GM19324 (cell line): Measurements from ENCODE around the gene DOCK10.

ENCODE experiments used
- ATAC-seq: cut with Tn5 transposase; IDR thresholded peaks from one replicate; pipeline ENCODE4 v1.9.1; 2021; ENCODE audit warnings: mild to moderate bottlenecking, moderate library complexity; ENCODE audit not compliant: unreplicated experiment, low FRiP score

Gene DOCK10

DNA sequence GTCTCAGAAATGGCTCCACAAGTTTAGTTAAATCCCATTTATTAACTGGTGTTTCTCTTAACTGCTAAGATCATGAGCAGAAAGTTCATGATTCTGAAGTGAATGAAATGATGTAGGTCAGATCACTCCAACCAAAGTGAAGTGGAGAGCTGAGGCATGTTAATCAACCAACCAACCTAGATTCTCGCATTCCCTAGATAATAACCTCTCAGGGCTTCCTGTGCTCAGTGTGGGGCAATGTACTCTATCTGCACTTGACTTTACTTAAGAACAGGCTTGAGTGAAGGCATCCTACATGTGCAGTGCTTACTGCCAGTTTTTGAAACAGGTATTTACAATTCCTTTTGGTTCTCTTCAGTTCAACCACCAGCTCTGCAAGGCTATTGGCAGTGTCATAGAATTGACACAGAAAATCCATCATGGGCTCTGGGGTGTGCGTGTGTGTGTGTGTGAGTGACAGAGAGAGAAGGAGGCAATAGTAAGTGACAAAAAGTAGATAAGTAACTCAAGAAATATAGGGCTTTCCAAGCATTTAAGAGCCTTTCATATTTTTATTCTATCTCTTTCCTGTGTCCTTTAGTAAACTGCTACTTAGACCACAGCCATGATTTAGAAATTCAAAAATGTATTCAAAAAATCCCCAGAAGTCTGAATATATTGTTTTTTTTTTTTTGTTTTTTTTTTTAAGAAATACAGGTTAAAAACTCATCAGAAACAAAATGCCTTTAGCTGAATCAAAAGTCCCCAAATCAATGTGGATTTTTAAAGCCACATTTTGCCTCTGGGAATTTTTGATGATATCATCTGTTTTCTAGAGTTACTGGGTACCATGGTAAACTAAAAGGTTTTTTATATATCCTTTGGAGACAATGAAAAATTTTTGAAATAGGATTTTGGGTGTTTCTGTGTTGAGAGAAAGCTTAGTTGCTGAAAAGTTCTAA, 28.6 kb downstream of the DOCK10 start:
- no peak for ATAC-seq

DNA sequence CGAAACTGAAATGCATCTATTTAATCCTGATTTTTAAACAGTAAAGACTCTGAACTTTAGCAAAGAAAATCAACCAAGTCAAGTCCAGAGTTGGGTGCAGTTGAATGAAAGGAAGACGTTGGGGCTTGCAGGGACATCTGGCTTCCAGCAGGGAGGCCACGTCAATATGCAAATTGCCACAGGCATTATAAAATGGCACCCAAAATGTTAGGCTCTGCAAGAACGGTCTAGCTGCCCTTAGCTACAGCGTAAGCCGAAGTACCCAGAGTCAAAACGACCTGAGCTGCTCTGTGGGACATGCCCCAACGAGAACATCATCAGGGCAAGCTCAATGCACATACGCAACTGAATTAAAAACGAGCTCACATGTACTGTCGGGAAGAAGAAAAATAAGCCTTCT, 30.7 kb downstream of the DOCK10 start:
- no peak for ATAC-seq

DNA sequence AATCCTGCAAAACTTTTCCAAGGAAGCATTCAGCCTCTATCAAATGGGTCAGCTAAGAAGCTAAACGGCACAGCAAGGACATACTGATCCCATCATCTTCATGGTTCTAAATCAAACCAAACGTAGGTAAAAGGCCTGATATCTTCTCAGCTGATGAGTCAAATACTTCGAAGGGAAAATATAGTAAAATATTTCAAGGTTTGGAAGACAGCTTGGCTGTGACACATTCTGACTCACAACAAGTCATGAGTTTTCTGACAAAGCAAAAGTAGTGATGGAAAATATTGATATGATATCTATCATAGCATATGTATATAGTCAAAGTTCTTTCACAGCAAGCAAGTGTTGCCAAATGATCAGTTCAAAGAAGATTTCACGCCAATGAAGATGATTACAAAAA, 31.5 kb downstream of the DOCK10 start:
- no peak for ATAC-seq

DNA sequence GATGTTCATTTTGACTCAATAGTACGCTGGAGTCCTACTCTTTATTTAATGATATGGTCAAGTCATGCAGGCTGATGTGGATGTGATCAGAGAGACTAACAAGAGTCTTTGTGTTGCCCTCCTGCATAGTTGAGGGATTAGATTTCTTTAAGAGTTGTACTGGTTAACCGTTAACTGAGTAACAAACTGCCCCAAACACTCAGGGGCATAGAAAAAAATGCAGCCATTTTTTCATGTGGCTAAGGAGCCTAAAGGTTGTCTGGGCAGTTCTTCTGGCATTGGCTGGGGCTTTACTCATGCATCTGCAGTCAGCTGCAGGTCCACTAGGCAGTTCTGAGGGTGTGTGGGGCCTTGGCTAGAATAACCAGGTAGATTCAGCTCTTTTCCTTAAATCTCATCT, 32.5 kb downstream of the DOCK10 start:
- no peak for ATAC-seq

DNA sequence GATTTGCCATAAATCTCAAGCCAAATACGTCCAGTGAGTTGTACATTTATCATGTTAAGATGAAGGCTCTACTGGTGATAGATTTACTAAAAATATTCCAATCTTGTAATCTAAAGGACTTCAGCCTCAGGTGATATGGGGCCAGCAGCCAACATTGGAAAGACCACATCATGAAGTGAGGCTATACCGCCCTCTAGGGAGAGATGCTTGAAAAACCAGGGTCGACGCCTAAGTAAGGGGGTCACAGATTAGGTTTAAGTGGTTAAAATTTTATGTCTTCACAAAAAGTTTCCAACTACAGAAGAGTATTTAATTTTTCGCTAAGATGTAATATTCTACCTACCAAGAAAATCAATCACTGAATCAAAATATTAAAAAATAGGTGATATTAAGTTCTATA, 33.3 kb downstream of the DOCK10 start:
- ATAC-seq: no peak

DNA sequence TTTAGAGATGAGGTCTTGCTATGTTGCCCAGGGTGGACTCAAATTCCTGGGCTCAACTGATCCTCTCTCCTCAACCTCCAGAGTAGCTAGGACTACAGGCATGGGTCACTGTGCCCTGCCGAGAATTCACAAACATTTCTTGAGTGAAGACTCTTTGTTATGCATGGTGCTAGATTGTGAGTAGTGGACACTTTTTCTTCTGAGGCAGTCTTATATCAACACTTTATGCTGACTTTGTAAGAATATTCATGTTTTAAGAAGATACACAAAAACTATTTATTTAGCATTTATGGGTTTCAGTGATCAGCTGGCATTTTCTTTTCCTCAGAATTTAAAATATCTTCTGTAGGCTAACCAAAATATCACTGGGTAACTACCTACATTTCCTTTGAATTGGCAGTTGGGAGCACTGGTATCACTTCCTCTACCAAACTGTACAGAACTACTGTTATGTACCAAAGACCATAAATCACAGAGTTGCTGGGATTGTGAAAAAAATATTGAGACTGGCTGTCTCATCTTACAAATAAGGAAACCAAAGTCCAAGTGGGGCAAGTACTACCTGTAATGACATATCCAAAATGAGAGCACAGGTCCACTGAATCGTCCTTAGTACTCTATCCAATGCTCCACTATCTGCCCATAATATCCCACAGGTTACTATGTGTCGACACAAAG, 34.0 kb downstream of the DOCK10 start:
- no peak for ATAC-seq

DNA sequence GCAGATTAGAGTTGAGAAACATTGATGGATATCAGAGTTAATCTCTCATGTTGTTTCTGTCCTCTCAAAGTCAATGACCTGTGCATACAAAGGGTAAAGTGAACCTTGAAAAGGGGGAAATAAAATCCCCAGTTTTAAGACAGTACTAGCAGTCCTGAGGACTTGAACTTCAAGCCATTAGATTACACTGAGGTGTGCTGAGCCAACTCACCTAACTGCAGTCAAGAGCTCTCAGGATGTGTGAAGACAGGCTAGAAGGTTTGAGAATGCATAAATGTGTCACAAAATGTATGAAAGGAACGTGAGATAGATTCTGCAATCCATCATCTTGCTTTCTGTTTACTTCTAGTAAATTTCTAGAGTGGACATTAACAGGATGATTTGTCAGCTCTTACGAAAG, 35.5 kb downstream of the DOCK10 start:
- ATAC-seq: no peak

DNA sequence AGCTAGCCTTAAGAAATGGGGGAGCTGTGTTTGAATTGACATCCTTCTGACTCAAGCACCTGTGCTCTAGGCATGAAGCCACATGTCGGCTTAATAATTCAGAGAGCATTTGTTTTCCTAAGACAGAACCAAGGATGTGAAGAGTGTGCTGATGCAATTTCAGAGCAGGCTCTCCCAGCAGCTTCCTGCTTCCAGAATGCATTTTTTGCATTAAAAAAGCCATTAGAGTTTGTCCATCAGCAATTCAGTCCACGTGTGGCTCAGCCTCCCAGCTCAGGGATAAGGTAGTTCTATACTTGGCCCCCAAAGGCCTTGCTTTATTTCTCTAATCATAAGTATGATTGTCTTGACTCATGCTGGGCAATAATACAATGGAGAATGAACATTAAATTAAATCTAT, 37.7 kb downstream of the DOCK10 start:
- no peak for ATAC-seq

DNA sequence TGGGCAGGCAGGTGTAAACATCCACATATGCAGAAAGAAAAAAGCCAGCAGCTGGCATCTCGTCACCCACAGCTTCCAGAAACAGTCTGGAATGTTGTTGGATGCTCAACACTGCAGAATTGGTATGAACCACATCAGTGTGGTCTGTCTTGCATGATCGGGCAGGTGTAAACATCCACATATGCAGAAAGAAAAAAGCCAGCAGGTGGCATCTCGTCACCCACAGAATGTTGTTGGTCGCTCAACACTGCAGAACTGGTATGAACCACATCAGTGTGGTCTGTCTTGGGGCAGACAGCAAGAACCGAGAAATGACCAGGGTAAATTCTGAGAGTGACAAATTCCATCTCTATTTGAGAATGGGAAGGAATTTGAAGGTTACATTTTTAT, 39.6 kb downstream of the DOCK10 start:
- ATAC-seq: peak; percentile 89

DNA sequence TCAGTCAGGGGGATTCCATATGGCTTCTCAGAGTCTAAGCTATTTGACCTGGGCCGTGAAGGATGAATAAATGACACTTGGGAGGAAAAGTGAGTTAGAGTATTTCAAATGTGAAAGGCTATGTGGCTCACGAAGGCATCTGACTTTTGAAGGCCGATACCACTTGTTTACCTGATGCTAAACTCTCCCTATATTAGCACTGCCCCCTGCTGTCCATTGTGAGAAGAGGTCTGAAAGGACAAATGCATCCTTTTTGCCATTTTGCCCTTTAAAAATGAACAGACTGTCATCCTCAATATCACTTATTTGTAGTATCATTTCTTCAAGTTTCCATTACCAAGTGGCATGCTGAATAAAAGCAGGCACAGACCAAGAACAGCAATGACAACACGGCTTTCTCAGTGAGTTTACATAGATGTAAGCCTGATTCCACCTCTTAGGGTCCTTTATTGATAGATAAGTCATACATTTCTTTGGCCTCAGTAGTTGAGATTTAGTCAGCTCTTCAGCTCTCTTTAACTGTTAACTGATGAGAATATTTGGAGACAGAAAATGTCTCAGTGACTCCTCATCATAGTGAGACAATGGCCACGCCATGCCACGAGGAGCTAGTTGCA, 40.1 kb downstream of the DOCK10 start:
- peak; percentile 46 for ATAC-seq

DNA sequence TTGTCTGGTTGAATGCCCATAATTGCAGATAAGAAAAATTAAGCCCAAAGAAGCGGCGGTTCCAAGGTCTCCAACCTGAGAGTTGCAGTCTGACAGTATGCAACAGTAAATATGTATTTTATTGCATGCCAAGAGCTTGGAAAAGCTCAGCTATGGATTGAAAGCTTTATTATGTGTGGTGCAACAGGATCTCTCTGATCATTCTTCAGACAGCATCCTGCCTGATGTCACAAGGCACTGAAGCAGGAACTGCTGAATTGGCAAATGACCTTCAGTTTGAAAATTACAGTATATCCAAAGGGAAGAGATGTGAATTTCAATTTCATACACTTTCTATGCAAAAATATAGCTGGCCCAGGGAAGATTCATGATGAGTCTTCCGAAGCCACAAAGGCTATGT, 42.5 kb downstream of the DOCK10 start:
- no peak for ATAC-seq

DNA sequence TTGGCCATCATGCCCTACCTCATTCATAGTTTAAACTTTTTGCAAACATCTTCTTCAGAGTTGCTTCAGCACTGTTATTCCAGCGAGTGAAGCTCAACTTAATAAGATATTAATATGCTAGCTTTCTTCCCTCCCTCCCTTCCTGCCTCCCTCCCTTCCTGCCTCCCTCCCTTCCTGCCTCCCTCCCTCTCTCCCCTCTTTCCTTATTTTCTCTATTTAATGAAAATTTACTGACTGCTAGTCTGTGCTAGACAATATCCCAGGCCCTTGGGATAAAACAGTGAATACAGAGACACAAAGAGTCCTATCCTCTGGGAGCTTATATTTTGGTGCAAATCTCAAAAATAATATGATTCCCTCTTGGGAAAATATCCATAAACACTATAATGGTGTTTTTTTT, 42.9 kb downstream of the DOCK10 start:
- ATAC-seq: no peak

DNA sequence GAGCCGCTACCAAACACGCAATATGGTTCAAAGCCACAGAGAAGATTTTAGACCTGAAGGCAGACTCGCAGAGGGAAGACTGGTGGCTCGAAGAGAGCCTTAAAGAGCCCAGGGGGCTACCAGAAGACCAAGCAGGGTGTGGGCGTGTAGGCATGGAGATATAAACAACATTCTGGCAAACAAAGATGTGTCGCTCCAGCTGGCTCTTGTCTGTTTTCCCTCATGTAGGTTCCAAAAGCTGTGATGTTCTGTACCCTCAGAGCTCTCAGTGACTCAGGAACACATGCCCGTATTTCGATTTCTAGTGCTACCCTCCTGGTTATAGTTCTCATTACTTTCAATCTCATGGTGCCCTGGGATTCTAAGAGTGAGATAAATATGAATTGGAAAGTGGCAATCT, 44.5 kb downstream of the DOCK10 start:
- ATAC-seq: no peak

DNA sequence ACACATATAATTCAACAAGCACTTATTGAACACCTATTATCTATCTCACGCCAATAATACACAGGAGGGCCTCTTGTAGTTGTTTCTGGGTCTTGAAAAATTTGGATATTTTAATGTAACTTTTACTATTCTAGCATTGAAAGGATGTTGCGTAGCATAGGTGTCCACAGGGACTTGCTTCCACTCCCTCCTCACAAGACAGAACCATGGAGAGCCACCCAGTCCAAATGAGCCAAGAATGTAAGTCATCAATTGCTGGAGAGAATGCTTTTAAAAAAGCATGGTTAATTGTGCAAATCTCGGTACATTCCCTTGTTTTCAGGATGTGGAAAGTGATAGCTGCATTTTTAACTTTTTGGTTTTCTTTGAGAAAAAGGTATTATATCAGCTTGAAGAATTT, 46.8 kb downstream of the DOCK10 start:
- no peak for ATAC-seq

DNA sequence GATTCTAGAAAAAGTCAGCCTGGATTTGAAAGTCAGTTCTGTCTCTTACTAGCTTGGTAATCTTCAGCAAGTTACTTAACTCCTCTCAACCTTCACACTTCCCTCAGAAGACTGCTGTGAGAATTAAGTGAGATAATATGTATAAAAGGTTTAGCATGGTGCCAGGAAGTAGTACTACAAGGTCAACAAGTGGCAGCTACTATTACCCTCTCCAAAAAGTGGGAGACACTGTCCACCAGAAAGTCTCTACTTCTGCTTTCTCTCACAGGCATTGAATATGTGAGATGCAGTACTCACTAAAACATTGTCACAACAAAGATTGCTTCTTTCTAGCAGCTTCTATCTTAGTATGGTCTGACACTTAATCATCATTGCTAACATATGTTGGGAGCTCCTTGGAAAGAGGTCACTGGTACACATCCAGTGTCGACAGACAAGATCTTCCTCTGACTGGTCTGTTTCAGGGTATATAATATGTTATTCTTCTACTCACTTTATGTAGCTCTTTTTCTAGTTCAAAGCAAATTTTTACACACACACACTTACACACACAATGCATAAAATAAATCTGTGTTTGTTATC, 47.9 kb downstream of the DOCK10 start:
- ATAC-seq: no peak

DNA sequence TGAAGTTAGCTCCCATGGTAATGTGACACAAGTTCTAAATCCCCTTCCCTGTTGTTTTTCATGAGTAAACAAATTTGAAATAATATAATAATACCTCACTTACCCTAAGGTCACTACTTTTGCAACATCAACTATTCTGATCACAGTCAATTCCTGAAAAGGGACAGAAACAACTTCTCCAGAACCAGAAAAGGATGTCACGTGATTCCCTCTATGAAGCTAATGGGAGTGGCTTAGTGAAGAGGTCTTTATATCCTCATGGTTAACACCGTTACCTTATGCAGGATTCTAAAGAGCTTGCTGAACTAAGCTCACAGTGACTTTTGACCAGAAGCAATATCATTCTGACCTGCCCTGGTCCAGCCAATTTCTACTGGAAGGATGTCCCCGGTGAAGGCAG, 51.6 kb downstream of the DOCK10 start:
- ATAC-seq: no peak

DNA sequence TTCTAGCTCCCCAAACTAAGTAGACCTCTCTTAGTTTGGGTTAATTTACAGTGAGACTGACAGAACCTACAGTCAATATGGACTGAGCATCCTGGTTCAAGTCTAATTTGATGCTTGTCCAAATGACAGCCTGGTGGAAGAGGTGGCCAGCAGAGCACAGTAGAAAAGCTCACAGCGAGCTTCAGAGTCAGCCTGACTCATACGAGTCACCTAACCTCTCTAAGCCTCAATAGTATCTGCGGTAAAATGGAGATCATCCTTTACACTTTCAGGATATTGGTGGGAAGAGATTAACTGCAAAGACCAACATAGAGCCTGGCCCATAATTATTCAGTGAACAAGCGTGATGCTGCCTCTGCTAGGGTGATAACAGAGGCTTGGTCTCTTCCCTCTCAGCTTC, 54.5 kb downstream of the DOCK10 start:
- no peak for ATAC-seq

DNA sequence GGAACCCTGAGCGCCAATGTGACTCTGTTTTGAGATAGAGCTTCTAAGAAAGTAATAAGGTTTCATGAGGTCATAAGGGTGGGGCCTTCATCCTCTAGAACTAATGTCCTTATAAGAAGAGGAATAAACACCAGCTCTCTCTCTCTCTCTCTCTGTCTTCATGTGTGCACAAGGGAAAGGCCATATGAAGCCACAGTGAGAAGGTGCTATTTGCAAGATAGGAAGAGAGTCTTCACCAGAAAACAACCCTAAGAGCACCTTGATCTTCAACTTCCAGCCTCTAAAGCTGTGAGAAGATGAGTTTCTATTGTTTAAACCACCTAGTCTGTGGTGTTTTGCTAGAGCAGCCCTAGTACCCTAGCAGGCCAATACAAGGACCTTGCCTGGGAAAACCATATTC, 55.8 kb downstream of the DOCK10 start:
- ATAC-seq: no peak

DNA sequence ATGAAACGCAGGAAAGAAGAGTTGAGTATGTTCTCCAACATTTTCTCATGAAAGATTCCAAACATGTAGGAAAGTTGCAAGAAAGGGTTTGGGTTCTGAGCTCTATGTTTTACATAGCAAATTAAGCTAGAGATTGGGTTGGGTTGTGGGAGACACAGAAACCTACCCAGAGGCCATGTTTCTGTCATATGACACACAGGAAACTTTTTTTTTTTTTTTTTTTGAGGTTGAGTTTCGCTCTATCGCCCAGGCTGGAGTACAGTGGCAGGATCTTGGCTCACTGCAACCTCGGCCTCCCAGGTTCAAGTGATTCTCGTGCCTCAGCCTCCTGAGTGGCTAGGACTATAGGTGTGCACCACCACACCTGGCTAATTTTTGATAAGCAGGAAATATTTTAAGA, 57.6 kb downstream of the DOCK10 start:
- ATAC-seq: no peak

DNA sequence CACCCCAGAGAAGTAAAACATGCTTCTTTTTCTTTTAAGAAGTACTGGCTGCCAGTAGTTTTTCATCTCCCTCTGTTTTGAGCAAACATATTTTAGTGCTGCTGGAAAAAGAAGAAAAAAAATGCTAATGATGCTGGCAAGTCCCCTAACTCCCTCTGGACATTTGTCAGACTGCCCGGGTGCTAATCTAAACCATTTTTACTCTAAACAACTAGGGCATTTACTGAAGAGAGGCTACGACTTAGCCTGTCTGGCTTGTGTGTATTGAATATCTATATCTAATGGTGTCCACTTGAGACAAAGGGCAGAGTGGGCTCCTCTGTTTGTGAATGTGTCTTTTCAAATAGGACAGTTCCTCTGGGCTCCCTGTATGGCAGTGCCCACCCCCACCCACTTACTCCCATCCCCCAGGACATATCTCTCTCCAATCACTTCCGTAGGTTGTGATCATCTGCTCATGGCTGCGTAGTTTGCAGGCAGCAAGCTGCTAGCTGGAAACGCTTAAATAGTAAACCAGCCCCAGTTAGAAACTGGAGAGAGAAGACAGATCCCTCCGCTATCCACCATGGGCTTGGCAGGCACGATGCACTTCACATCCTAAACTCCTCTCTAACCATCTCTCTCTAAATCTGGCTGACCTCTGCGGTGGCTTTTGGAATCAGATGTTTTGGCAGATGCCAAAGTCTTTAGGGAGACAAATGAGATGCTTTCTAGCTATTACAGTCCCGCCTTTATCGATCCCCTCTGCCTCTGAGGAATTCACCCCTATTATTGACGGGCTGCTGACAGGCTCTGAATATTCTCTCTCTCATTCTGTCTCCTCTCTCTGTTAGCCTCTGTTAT, 58.3 kb downstream of the DOCK10 start:
- no peak for ATAC-seq
